Type B pancreatic cell (in vitro differentiated cells): ENCODE data around the gene PDE8A. TPM values are rescaled to one million over a fixed set of nuclear protein-coding genes. Genes with fewer than 3 reads are reported as not detected.

Source experiments
- DNase-seq: peaks from one replicate; pipeline ENCODE4 v3.0.0; 2021; ENCODE audit warnings: mixed read lengths; ENCODE audit not compliant: unreplicated experiment; ENCODE audit errors: extremely low spot score
- H3K27ac Mint-ChIP-seq: 2 replicates; pipeline ENCODE4 v1.8.0; 2021; ENCODE audit warnings: mild to moderate bottlenecking, mixed read lengths
- H3K27me3 Mint-ChIP-seq: 2 replicates; pipeline ENCODE4 v1.8.0; 2021; ENCODE audit warnings: mixed read lengths
- H3K36me3 Mint-ChIP-seq: 2 replicates; pipeline ENCODE4 v1.8.0; 2021; ENCODE audit warnings: mixed read lengths
- H3K4me1 Mint-ChIP-seq: one replicate; pipeline ENCODE4 v1.8.0; 2021; ENCODE audit warnings: mixed read lengths; ENCODE audit not compliant: unreplicated experiment
- H3K4me3 Mint-ChIP-seq: 2 replicates; pipeline ENCODE4 v1.8.0; 2021; ENCODE audit warnings: mild to moderate bottlenecking, mixed read lengths
- H3K9me3 Mint-ChIP-seq: 2 replicates; pipeline ENCODE4 v1.8.0; 2021; ENCODE audit warnings: mixed read lengths
- total RNA-seq: library from RNA; stranded (reverse); gene quantifications from 2 replicates; pipeline ENCODE4 v1.2.1, GENCODE V29; 2021; ENCODE audit warnings: low replicate concordance
- TF ChIP-seq, protein P1 (sequence below): fragments of 200-600 bp; sonication (generic); conservative IDR thresholded peaks from 2 replicates; pipeline ENCODE4 v1.5.0; 2021; ENCODE audit warnings: antibody characterized with exemption, mild to moderate bottlenecking

Gene PDE8A
- total RNA-seq, 1 donor from 2014 or later: 22.8 TPM

DNA sequence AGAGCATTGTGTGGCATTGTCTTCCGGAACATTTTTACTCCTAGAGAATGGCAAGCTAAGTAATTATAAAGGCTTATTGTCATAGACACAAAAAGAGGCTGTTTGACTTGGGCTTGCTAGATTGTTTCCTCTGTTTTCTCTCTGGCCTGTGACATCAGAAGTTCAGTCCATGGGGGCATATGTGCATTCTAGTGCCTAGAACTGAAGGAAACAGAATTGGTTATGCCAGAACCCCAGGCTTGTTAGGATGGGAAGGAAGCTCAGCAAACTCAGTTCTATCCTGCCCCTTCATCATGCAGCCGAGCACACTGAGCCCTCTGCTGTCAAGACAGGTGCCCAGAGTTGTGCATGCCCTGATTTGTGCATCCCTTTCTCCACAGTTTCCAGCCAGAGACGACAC lies 131.3 kb downstream of the PDE8A start:
- Mint-ChIP-seq H3K27ac (no peak overlapping the region), H3K36me3 (peaks cover 21% of the 10 kb centered on the region), H3K4me1 (no peaks in the 10 kb centered on the region), H3K4me3 (no peak overlapping the region), H3K27me3 (no peaks in the 10 kb centered on the region), H3K9me3 (no peaks in the 10 kb centered on the region)
- DNase-seq: no peak
- TF ChIP-seq, protein P1, sequence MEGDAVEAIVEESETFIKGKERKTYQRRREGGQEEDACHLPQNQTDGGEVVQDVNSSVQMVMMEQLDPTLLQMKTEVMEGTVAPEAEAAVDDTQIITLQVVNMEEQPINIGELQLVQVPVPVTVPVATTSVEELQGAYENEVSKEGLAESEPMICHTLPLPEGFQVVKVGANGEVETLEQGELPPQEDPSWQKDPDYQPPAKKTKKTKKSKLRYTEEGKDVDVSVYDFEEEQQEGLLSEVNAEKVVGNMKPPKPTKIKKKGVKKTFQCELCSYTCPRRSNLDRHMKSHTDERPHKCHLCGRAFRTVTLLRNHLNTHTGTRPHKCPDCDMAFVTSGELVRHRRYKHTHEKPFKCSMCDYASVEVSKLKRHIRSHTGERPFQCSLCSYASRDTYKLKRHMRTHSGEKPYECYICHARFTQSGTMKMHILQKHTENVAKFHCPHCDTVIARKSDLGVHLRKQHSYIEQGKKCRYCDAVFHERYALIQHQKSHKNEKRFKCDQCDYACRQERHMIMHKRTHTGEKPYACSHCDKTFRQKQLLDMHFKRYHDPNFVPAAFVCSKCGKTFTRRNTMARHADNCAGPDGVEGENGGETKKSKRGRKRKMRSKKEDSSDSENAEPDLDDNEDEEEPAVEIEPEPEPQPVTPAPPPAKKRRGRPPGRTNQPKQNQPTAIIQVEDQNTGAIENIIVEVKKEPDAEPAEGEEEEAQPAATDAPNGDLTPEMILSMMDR: no peak

- Mint-ChIP-seq H3K4me3 (no peak overlapping the region), H3K27me3 (no peaks in the 10 kb centered on the region), H3K27ac (no peak overlapping the region), H3K36me3 (peaks cover 19% of the 10 kb centered on the region), H3K4me1 (peaks cover 4% of the 10 kb centered on the region), H3K9me3 (no peaks in the 10 kb centered on the region)
- DNase-seq: no peak
- TF ChIP-seq, protein P1: no peak
Measured at GRCh38 chr15:85114886-85115285, 133.2 kb downstream of the PDE8A start.

DNA sequence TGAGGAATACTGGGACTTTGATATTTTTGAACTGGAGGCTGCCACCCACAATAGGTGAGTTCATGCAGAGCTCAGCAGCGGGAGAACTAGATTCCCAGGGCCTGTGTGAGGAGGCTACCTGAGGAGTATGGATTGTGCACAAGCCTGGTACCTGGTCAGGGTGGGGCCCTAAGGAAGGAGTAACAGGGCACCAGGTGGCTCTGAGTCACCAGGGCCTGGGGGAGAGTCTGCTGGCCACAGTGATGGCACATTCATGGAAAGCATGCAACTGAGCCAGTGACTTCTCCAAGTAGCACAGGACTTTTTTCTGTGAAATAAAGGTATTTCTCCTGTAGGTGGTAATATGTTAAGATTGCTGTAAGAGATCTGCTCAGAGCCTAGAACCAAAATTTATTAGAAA lies 134.4 kb downstream of the PDE8A start:
- DNase-seq: no peak
- Mint-ChIP-seq H3K36me3 (peaks cover 23% of the 10 kb centered on the region), H3K9me3 (no peaks in the 10 kb centered on the region), H3K4me1 (peaks cover 4% of the 10 kb centered on the region), H3K27ac (no peak overlapping the region), H3K27me3 (no peaks in the 10 kb centered on the region), H3K4me3 (no peak overlapping the region)
- TF ChIP-seq, protein P1: no peak

DNA sequence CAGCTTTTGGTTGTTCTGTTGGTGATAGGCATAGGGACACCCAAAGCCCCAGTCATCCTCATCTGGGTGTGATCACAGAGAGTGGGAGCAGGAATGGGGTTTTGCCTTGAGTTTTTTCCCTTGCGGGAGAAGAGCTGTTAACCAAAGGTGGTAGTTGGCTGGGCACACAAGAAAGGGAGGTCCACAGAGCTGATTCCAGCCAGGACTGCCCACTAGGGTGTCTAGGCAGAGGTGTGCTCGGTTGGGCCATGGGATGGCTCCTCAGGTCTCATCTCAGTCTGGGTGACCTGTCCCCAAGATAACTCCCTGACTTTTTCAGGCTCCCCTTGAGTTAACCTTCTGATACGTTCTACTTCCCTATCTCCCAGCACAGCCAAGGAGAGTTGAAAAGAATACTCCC lies 134.8 kb downstream of the PDE8A start:
- TF ChIP-seq, protein P1: no peak

GRCh38 chr15:85116925-85117646 lies 135.4 kb downstream of the PDE8A start:
- Mint-ChIP-seq H3K27ac (no peak overlapping the region), H3K4me1 (peaks cover 4% of the 10 kb centered on the region), H3K9me3 (no peaks in the 10 kb centered on the region), H3K27me3 (no peaks in the 10 kb centered on the region), H3K4me3 (no peak overlapping the region), H3K36me3 (peaks cover 29% of the 10 kb centered on the region)
- TF ChIP-seq, protein P1: no peak
- DNase-seq: no peak

More for the DNA sequence above, 134.8 kb downstream of the PDE8A start:
- Mint-ChIP-seq H3K4me1 (peaks cover 4% of the 10 kb centered on the region), H3K27me3 (no peaks in the 10 kb centered on the region), H3K4me3 (no peak overlapping the region), H3K27ac (no peak overlapping the region), H3K9me3 (no peaks in the 10 kb centered on the region), H3K36me3 (peaks cover 24% of the 10 kb centered on the region)
- DNase-seq: no peak
